H1 (cell line): ENCODE data around the gene ASCC1. TPM values are rescaled to one million over a fixed set of nuclear protein-coding genes. Genes with fewer than 3 reads are reported as not detected.

Experiments used
- CTCF ChIA-PET: fragments of 300-600 bp; sonication (Branson Sonifier 250); formaldehyde crosslinking; loops from one replicate; lab custom pipeline; 2021; ENCODE audit not compliant: partially characterized antibody; lab: Charles Lee
- POLR2A ChIA-PET: fragments of 300-600 bp; sonication (Branson Sonifier 250); formaldehyde crosslinking; loops from one replicate; lab custom pipeline; 2021; ENCODE audit warnings: inconsistent platforms; ENCODE audit not compliant: partially characterized antibody; lab: Charles Lee
- DNase-seq, 2 experiments: peaks; one replicate each; pipeline versions ENCODE4 v3.0.0 to v3.0.0-alpha.2; 2010 to 2022; ENCODE audit warnings: low spot score in 2 of 2, low read depth in 1 of 2, mixed read lengths in 1 of 2
- FAIRE-seq: peaks from 2 replicates; lab custom pipeline; 2011; peaks lifted over from hg19 to GRCh38; lab: Jason Lieb, UNC
- H2AFZ ChIP-seq: 2 replicates; pipeline ENCODE4 v1.8.1; 2012; ENCODE audit warnings: low read length, inconsistent platforms
- H2AK5ac ChIP-seq: 2 replicates; pipeline ENCODE4 v1.6.1; 2013; ENCODE audit warnings: low read depth, low read length
- H2BK120ac ChIP-seq: replicated peaks from 2 replicates; pipeline ENCODE3; 2013; ENCODE audit warnings: low read depth, low read length, inconsistent platforms
- H2BK12ac ChIP-seq: 2 replicates; pipeline ENCODE4 v1.6.1; 2013; ENCODE audit warnings: low read depth, low read length
- H2BK15ac ChIP-seq: 2 replicates; pipeline ENCODE4 v1.6.1; 2013; ENCODE audit warnings: low read length
- H2BK20ac ChIP-seq: 2 replicates; pipeline ENCODE4 v1.6.1; 2013; ENCODE audit warnings: low read length
- H2BK5ac ChIP-seq: 2 replicates; pipeline ENCODE4 v1.6.1; 2013; ENCODE audit warnings: low read depth, low read length
- H3K14ac ChIP-seq: 2 replicates; pipeline ENCODE4 v1.6.1; 2013; ENCODE audit warnings: inconsistent platforms; ENCODE audit not compliant: insufficient read length
- H3K18ac ChIP-seq: 2 replicates; pipeline ENCODE4 v1.6.1; 2013; ENCODE audit warnings: low read length; ENCODE audit errors: extremely low read depth
- H3K23ac ChIP-seq: 2 replicates; pipeline ENCODE4 v1.6.1; 2013; ENCODE audit warnings: inconsistent platforms; ENCODE audit not compliant: insufficient read length
- H3K23me2 ChIP-seq: 2 replicates; pipeline ENCODE4 v1.6.1; 2013; ENCODE audit warnings: low read depth, low read length
- H3K27ac ChIP-seq: 2 replicates; pipeline ENCODE4 v1.6.1; 2011; ENCODE audit warnings: low read depth, low read length, inconsistent platforms
- H3K27me3 ChIP-seq, 4 experiments: replicated peaks in 1 of 4; 1 replicate in 1 of 4; 2 replicates in 3 of 4; pipeline versions ENCODE4 v1.6.1 to v1.8.1; 2011 to 2013; ENCODE audit warnings: low read length in 3 of 4, mild to moderate bottlenecking in 3 of 4, inconsistent platforms in 2 of 4, mixed read lengths in 2 of 4, moderate library complexity in 1 of 4; ENCODE audit not compliant: control insufficient read depth in 3 of 4, insufficient read depth in 3 of 4; ENCODE audit errors: extremely low read depth in 1 of 4
- H3K36me3 ChIP-seq, 4 experiments: 2 replicates each; pipeline versions ENCODE4 v1.6.1 to v1.8.1; 2011 to 2013; ENCODE audit warnings: mild to moderate bottlenecking in 4 of 4, low read length in 3 of 4, moderate library complexity in 2 of 4, control low read depth in 1 of 4, inconsistent platforms in 1 of 4; ENCODE audit not compliant: insufficient read depth in 4 of 4, control insufficient read depth in 2 of 4
- H3K4ac ChIP-seq: replicated peaks from 2 replicates; pipeline ENCODE3; 2013; ENCODE audit warnings: low read length, low read depth, mixed read lengths, inconsistent platforms; ENCODE audit not compliant: insufficient read length
- H3K4me1 ChIP-seq, 4 experiments: replicated peaks in 1 of 4; 1 replicate in 1 of 4; 2 replicates in 3 of 4; pipeline versions ENCODE4 v1.6.1 to v1.8.1; 2011 to 2013; ENCODE audit warnings: low read length in 3 of 4, inconsistent platforms in 2 of 4, mixed read lengths in 1 of 4; ENCODE audit not compliant: insufficient read depth in 4 of 4, control insufficient read depth in 3 of 4
- H3K4me2 ChIP-seq, 2 experiments: 2 replicates each; pipeline versions ENCODE4 v1.6.1 to v1.8.1; 2011 to 2013; ENCODE audit warnings: low read depth in 2 of 2, low read length in 2 of 2, control low read depth in 1 of 2, inconsistent platforms in 1 of 2, mild to moderate bottlenecking in 1 of 2; ENCODE audit not compliant: insufficient read depth in 1 of 2
- H3K4me3 ChIP-seq, 4 experiments: fragments of 200-600, 300-600 bp in 1 of 4; sonication (generic), shearing (Covaris generic), sonication (Bioruptor Twin) in 1 of 4; 2 replicates each; pipeline versions ENCODE4 v1.5.1 to v1.8.1; 2011 to 2016; ENCODE audit warnings: low read length in 4 of 4, low read depth in 3 of 4, control low read depth in 2 of 4, inconsistent platforms in 2 of 4, mild to moderate bottlenecking in 2 of 4, mixed read lengths in 1 of 4, moderate library complexity in 1 of 4; ENCODE audit not compliant: insufficient read depth in 2 of 4; ENCODE audit errors: extremely low read depth in 1 of 4
- H3K56ac ChIP-seq: replicated peaks from 2 replicates; pipeline ENCODE3; 2013; ENCODE audit warnings: low read depth, mild to moderate bottlenecking, mixed read lengths, low read length, inconsistent platforms; ENCODE audit not compliant: insufficient read length
- H3K79me1 ChIP-seq: 2 replicates; pipeline ENCODE4 v1.6.1; 2013; ENCODE audit warnings: low read depth, low read length, control low read depth
- H3K79me2 ChIP-seq, 2 experiments: 2 replicates each; pipeline versions ENCODE4 v1.6.1 to v1.8.1; 2012 to 2013; ENCODE audit warnings: low read length in 2 of 2, mild to moderate bottlenecking in 2 of 2, inconsistent platforms in 1 of 2; ENCODE audit not compliant: insufficient read depth in 2 of 2, control insufficient read depth in 1 of 2
- H3K9ac ChIP-seq, 4 experiments: replicated peaks in 1 of 4; 1 replicate in 1 of 4; 2 replicates in 3 of 4; pipeline versions ENCODE4 v1.6.1 to v1.8.1; 2011 to 2013; ENCODE audit warnings: low read depth in 3 of 4, low read length in 3 of 4, control low read depth in 2 of 4, mild to moderate bottlenecking in 2 of 4, moderate library complexity in 2 of 4, inconsistent platforms in 1 of 4; ENCODE audit errors: extremely low read depth in 1 of 4
- H3K9me3 ChIP-seq, 2 experiments: 2 replicates each; pipeline versions ENCODE4 v1.6.1 to v1.8.1; 2012 to 2013; ENCODE audit warnings: mild to moderate bottlenecking in 2 of 2, moderate library complexity in 2 of 2, control low read depth in 1 of 2, inconsistent platforms in 1 of 2, low read depth in 1 of 2, low read length in 1 of 2, mixed read lengths in 1 of 2; ENCODE audit not compliant: insufficient read depth in 2 of 2
- H4K20me1 ChIP-seq, 2 experiments: replicated peaks in 1 of 2; 2 replicates each; pipeline versions ENCODE3 to v1.8.1; 2011 to 2013; ENCODE audit warnings: inconsistent platforms in 2 of 2, low read length in 2 of 2, mild to moderate bottlenecking in 1 of 2; ENCODE audit not compliant: insufficient read depth in 2 of 2, control insufficient read depth in 1 of 2
- H4K5ac ChIP-seq: 2 replicates; pipeline ENCODE4 v1.6.1; 2013; ENCODE audit warnings: low read length, low read depth, mixed read lengths, inconsistent platforms; ENCODE audit not compliant: insufficient read length
- H4K8ac ChIP-seq: 2 replicates; pipeline ENCODE4 v1.8.0; 2013; ENCODE audit warnings: mild to moderate bottlenecking, moderate library complexity, low read length, inconsistent platforms; ENCODE audit not compliant: insufficient read depth; ENCODE audit errors: extremely low read depth
- H4K91ac ChIP-seq: replicated peaks from 2 replicates; pipeline ENCODE3; 2013; ENCODE audit warnings: low read length, mixed read lengths, inconsistent platforms; ENCODE audit not compliant: insufficient read length
- USF2 ChIP-seq: IDR thresholded peaks from 2 replicates; pipeline ENCODE4 v1.6.1; 2011; ENCODE audit warnings: low read length, improper control_type of control experiment
- WGBS, 2 experiments: shearing (Covaris generic) in 1 of 2; methylation state at CpG; one replicate each; pipeline versions ENCODE4 v1.1.6 to v1.1.7; 2013 to 2015; ENCODE audit warnings: low lambda C conversion rate in 2 of 2, mixed read lengths in 2 of 2, inconsistent platforms in 1 of 2, low coverage in 1 of 2, missing lambda C conversion rate in 1 of 2; ENCODE audit not compliant: insufficient replicate concordance in 2 of 2, insufficient coverage in 1 of 2, insufficient read length in 1 of 2; ENCODE audit errors: extremely low coverage in 1 of 2, missing lambda C conversion rate in 1 of 2; 5-methylcytosine and 5-hydroxymethylcytosine counted together
- polyA plus RNA-seq, 7 experiments: library from polyadenylated mRNA; depleted of rRNA in 3 of 7; stranded (reverse) in 5 of 7; unstranded in 2 of 7; fragments of >200 nt in 5 of 7; fragments of 200-250 nt in 2 of 7; gene quantifications; 1 replicate in 5 of 7; 2 replicates in 1 of 7; 4 replicates in 1 of 7; pipeline versions ENCODE4 v1.2.1 to v1.2.3, GENCODE V29; 2011 to 2013; ENCODE audit warnings: missing spikeins in 2 of 7, mixed read lengths in 2 of 7
- total RNA-seq: library from RNA; stranded (reverse); fragmentation: NEBNext Ultra II Directional; extraction: Animal tissue kit (Norgen Biotek cat#: 25700); gene quantifications from 2 replicates; pipeline ENCODE4 v1.2.1, GENCODE V29; 2021

Gene ASCC1
- total and polyA plus RNA-seq, 2 of the 8 experiments (the other 6 are each of a cell fraction or from before 2014, with no cell fraction given), result 25.6 to 35.8 TPM

- H2BK120ac ChIP-seq, result no peak overlapping the region
- no peak overlapping the region for H2AFZ ChIP-seq
- H3K9me3 ChIP-seq, result no peaks in the 10 kb centered on the region
- no peaks in the 10 kb centered on the region for H3K79me2 ChIP-seq
- H3K23me2 ChIP-seq, result no peaks in the 10 kb centered on the region
- POLR2A ChIA-PET, result interaction anchor here (0.7 to 1.4 kb wide), 4 partner anchors 15 to 102 kb away, joined by 3 to 6 read pairs (median 4); partner anchors contain the start of gene DDIT4
- H3K27ac ChIP-seq, result no peak overlapping the region
- H3K9ac ChIP-seq, result no peak overlapping the region
- no peak overlapping the region for H3K18ac ChIP-seq
- DNase-seq, result no peak
- no peak overlapping the region for H2BK20ac ChIP-seq
- no peaks in the 10 kb centered on the region for H3K79me1 ChIP-seq
- no peak overlapping the region for H3K4me2 ChIP-seq
- H4K20me1 ChIP-seq, result no peaks in the 10 kb centered on the region
- H2BK5ac ChIP-seq, result no peak overlapping the region
- FAIRE-seq, result no peak
- no peak overlapping the region for H4K5ac ChIP-seq
- H3K14ac ChIP-seq, result no peak overlapping the region
- H3K36me3 ChIP-seq, result no peaks in the 10 kb centered on the region
- no peak overlapping the region for H3K23ac ChIP-seq
- H3K4me1 ChIP-seq, result no peaks in the 10 kb centered on the region
- H4K91ac ChIP-seq, result no peak overlapping the region
- H3K4ac ChIP-seq, result no peak overlapping the region
- no peak overlapping the region for H4K8ac ChIP-seq
- CTCF ChIA-PET, result interaction anchor here (0.9 to 1.3 kb wide), 4 partner anchors 8 to 42 kb away, joined by 3 to 4 read pairs (median 4); no protein-coding TSS in a partner anchor
- no peak overlapping the region for H2AK5ac ChIP-seq
- no peak overlapping the region for H2BK12ac ChIP-seq
- 81% methylated on average over 7 of the region's 7 CpGs; no CpG with 5 or more reads in 1 of the 2 experiments for WGBS, 2 experiments
- no peak overlapping the region for H2BK15ac ChIP-seq
- no peak overlapping the region for H3K4me3 ChIP-seq
- H3K27me3 ChIP-seq, result no peaks in the 10 kb centered on the region
- H3K56ac ChIP-seq, result no peak overlapping the region
- TF ChIP-seq USF2, result no peak
Measured at GRCh38 chr10:72173619-72174296, 42.3 kb downstream of the ASCC1 start.
